Left ventricle myocardium inferior (tissue), 1 donor: ENCODE measurements around the gene SDK2. TPM values are rescaled to one million over a fixed set of nuclear protein-coding genes. Genes with fewer than 3 reads are reported as not detected.

Experiments
- DNase-seq: peaks from one replicate; pipeline ENCODE4 v3.0.0-alpha.2; 2020
- H3K27ac ChIP-seq: fragments of 200-600 bp; replicated peaks from 2 replicates; pipeline ENCODE4 v1.8.0; 2021
- H3K27me3 ChIP-seq: fragments of 200-600 bp; 2 replicates; pipeline ENCODE4 v1.8.0; 2021; ENCODE audit warnings: low read depth
- H3K36me3 ChIP-seq: fragments of 200-600 bp; 2 replicates; pipeline ENCODE4 v1.8.0; 2021
- H3K4me1 ChIP-seq: fragments of 200-600 bp; 2 replicates; pipeline ENCODE4 v1.8.0; 2021
- H3K4me3 ChIP-seq: fragments of 200-600 bp; 2 replicates; pipeline ENCODE4 v1.8.0; 2021; ENCODE audit warnings: mild to moderate bottlenecking, moderate library complexity
- H3K9me3 ChIP-seq: fragments of 200-600 bp; replicated peaks from 2 replicates; pipeline ENCODE4 v1.8.0; 2021
- intact Hi-C: fragments of 100-400 bp; cut with micrococcal nuclease; formaldehyde crosslinking; loops from one replicate; pipeline ENCODE4 v1.11.0; 2022
- total RNA-seq: library from RNA; stranded (reverse); fragmentation: NEBNext Ultra II Directional; extraction: Animal tissue kit (Norgen Biotek cat#: 25700); gene quantifications from one replicate; pipeline ENCODE4 v1.2.1, GENCODE V29; 2021
- TF ChIP-seq, protein P1 (sequence below): fragments of 200-600 bp; IDR thresholded peaks from 2 replicates; pipeline ENCODE4 v1.8.0; 2021; ENCODE audit warnings: antibody characterized with exemption, mild to moderate bottlenecking, borderline replicate concordance
- donor health status: DM: no; HTN: yes; CAD: no; lungs with severe emphysema.

SDK2 gene
- total RNA-seq, 1 donor from 2014 or later, result 2.2 TPM

DNA sequence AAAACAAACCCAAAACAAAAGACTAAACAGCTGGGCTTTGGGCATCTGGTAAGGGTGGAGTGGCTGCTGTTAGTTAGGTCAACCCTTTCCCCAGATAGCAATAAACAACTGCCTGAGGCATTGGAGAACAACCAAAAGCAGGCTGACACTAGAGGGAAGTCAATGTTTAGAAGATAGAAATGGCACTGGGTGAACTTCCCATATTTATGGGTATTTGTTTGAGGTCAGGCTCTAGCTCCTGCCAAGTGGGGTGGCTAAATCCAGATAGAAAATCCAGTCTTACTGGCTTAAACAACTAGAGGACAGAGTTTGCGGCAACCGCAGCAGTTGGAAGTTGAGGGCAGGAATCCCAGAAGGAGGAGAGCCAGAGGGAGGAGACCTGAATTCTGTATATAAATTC, 79.4 kb downstream of the SDK2 start:
- intact Hi-C loops, result no loop called here
- no peak for DNase-seq
- TF ChIP-seq, protein P1, sequence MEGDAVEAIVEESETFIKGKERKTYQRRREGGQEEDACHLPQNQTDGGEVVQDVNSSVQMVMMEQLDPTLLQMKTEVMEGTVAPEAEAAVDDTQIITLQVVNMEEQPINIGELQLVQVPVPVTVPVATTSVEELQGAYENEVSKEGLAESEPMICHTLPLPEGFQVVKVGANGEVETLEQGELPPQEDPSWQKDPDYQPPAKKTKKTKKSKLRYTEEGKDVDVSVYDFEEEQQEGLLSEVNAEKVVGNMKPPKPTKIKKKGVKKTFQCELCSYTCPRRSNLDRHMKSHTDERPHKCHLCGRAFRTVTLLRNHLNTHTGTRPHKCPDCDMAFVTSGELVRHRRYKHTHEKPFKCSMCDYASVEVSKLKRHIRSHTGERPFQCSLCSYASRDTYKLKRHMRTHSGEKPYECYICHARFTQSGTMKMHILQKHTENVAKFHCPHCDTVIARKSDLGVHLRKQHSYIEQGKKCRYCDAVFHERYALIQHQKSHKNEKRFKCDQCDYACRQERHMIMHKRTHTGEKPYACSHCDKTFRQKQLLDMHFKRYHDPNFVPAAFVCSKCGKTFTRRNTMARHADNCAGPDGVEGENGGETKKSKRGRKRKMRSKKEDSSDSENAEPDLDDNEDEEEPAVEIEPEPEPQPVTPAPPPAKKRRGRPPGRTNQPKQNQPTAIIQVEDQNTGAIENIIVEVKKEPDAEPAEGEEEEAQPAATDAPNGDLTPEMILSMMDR, result no peak
- Histone ChIP-seq H3K27ac (no peak overlapping the region), H3K27me3 (peaks cover 28% of the 10 kb centered on the region), H3K9me3 (no peaks in the 10 kb centered on the region), H3K4me1 (no peaks in the 10 kb centered on the region), H3K36me3 (no peaks in the 10 kb centered on the region), H3K4me3 (no peak overlapping the region)

DNA sequence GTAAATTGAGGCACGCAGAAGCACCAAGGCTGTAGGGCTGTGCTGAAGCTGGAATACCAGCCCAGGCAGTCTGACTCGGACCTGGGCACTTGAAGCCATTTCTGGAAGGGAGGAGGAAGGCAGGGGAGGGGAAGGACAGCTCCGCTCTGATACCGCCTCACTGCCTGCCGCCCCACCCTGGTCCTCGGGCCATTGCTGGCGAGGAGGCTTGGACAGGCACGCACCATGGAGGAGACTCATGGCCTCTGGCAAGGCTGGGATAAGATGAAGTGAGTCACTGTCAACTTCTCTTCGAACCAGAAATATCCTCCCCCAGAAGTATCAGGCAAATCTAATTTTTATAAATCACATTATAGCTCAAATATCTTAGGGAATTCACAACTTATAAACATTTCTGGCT, 81.3 kb downstream of the SDK2 start:
- H3K9me3 ChIP-seq, result no peaks in the 10 kb centered on the region
- TF ChIP-seq, protein P1, result no peak
- no peaks in the 10 kb centered on the region for H3K4me1 ChIP-seq
- DNase-seq, result no peak
- intact Hi-C loops, result no loop called here
- H3K27me3 ChIP-seq, result peaks cover 29% of the 10 kb centered on the region
- H3K36me3 ChIP-seq, result no peaks in the 10 kb centered on the region
- H3K27ac ChIP-seq, result no peak overlapping the region
- no peak overlapping the region for H3K4me3 ChIP-seq

DNA sequence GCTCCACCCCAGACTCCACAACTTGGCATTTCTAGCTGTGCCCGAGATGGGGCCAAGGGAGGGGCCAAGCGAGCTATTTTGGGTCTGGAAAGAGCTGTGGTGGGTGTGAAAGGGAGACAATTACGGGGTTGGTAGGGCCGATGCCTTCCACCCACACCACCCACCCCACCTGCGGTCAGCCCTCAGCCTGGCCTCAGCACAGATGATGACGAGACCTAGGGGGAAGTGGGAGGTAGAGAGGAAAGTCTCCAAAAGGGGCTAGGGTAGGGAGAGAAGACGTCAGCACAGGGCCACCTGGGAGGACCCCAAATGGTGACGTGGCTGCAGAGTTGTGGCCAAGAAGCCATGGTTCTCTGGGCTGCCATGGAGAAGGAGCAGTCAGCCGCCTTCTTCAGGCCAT, 83.1 kb downstream of the SDK2 start:
- intact Hi-C loops, result no loop called here
- no peak overlapping the region for H3K27ac ChIP-seq
- H3K27me3 ChIP-seq, result peaks cover 35% of the 10 kb centered on the region
- no peaks in the 10 kb centered on the region for H3K36me3 ChIP-seq
- no peak overlapping the region for H3K4me3 ChIP-seq
- no peaks in the 10 kb centered on the region for H3K4me1 ChIP-seq
- TF ChIP-seq, protein P1, result no peak
- H3K9me3 ChIP-seq, result no peaks in the 10 kb centered on the region
- DNase-seq, result no peak

DNA sequence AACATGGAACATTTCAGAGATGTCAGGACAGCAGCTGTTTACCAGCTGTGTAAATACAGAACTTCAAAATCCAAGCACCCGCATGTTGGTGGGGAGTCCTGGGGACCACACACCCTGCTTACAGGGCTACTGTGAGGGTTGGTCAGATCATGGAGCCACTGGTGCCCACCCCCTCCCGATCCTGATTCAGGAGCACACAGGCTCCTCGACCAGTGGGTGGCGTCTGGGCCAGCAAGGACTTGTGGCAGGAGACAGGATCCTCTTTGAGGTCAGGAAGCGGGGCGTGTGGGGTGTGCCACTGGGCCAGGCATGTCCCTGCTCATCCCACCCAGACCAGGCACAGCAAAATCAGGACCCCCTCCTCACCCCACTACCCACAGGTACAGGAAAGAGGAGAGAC, 83.6 kb downstream of the SDK2 start:
- no peaks in the 10 kb centered on the region for H3K36me3 ChIP-seq
- no peaks in the 10 kb centered on the region for H3K4me1 ChIP-seq
- TF ChIP-seq, protein P1, result no peak
- DNase-seq, result no peak
- H3K9me3 ChIP-seq, result no peaks in the 10 kb centered on the region
- H3K27me3 ChIP-seq, result peaks cover 35% of the 10 kb centered on the region
- no peak overlapping the region for H3K4me3 ChIP-seq
- no peak overlapping the region for H3K27ac ChIP-seq
- intact Hi-C loops, result no loop called here

DNA sequence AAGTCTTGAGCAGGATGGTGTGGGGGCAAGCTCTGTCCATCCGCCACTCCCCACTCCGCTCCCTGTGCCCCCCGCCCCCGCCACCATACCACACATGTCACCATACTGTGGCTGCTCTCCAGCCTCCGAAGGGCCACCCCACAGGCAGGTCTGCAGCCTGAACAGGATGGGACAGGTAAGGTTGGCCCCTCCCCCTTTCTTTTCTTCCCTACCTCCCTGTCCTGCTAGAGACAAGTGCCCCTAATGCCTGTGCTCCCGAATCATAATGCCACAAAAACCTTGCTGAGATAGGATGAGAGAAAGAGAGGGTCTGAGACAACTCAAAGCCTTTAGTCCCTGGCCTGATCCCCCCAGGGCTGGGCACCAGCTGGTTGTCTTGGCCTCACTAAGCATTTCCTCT, 84.7 kb downstream of the SDK2 start:
- DNase-seq, result no peak
- intact Hi-C loops, result no loop called here
- Histone ChIP-seq H3K36me3 (no peaks in the 10 kb centered on the region), H3K4me1 (no peaks in the 10 kb centered on the region), H3K27me3 (peaks cover 35% of the 10 kb centered on the region), H3K27ac (no peak overlapping the region), H3K4me3 (no peak overlapping the region), H3K9me3 (no peaks in the 10 kb centered on the region)
- TF ChIP-seq, protein P1, result no peak
